A204.1 (cell line): Measurements from ENCODE around the gene IKZF1.

Source experiments
- FAIRE-seq: peaks from 2 replicates; lab custom pipeline; 2012; peaks lifted over from hg19 to GRCh38; lab: Jason Lieb, UNC

Gene IKZF1

DNA sequence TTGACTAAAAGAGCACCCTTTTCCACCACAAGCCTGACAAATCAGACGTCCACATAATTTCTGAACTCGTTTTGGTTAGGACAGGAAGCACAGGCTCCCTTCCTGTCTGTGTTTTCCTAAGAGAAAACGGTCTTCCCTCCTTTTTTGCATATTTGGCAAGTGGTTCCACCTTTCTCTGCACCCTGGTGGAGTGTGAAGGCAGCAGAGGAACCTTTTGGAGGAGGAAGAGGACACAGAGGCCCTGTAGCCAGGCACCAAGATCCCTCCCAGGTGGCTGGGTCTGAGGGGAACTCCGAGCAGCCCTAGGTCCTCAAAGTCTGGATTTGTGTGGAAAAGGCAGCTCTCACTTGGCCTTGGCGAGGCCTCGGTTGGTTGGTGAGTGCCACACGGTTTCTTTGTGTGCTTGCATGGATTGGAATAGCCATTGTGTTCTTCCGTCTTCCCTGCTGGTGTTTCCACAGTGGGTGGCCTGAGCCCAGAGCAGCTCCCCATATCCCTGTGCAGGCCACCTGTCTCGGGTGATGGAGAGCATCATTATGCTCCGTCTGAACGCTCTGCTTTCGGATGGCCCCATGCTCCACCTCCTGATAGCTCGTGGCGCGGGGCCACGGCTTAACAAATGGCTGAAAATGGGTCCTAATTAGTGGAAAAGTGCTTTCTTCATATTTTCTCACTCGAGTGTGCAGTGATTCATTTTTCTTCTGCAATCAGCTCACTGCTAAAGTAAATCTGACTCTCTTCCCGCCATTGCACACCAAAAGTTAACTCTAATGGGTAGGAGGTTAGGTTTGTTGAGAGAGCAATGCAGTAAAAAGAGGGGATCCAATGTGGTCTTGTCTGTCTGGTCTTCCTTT is 4.2 kb downstream of the IKZF1 start:
- no peak for FAIRE-seq

DNA sequence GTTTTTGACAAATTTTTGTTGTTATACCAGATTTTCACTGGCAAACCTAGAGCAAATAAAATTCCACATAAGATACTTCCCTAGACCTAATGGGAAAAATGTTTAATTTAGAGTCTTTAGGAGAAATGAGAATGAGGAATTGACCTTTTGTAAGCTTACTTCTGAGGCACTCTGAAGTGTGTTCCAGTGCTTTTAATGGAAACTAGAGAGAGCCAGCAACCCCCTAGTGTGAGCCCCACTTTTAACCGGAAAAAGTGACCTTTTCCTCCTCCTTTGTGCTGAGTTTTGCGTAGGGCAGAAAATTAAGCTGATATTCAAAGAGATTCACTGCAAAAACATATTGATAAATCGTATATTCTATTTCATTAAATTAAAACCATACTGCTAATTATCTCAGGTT is 5.2 kb downstream of the IKZF1 start:
- FAIRE-seq, result no peak

DNA sequence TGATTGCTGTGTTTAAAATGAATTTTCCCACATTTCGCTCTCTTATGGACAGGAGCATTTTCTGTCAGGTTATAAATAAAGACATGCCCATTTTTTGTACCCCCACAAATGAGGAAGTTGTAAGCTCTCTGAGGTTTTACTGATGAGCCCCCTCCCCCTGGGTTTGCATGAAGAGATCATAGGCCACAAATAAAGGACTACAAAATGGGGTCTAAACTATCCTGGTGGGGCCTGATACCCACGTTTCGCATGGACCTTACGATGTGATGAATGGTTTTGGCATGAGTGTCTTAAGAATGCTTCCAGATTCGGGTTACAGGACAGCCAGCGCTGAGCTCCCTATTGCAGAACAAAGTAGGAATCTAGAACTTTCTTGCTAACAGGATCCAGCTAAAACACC is 5.8 kb downstream of the IKZF1 start:
- no peak for FAIRE-seq

DNA sequence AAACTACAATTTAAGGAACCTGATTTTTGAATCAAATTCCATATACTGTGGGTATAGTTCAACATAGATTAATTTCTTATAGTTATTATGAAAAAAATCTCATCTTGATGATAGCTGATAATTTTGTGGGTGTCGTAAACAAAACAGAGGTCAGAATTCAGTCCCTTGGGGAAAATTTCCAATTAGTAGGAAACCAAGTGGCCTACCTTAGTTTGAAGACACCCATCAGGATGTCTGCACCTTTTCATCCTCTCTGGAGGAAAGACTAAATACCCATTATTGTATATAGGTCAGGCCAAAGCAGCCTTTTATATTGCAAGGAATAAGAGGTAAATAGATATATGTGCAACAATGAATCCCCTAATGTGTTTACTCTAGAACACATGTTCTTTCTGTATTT is 6.4 kb downstream of the IKZF1 start:
- no peak for FAIRE-seq

DNA sequence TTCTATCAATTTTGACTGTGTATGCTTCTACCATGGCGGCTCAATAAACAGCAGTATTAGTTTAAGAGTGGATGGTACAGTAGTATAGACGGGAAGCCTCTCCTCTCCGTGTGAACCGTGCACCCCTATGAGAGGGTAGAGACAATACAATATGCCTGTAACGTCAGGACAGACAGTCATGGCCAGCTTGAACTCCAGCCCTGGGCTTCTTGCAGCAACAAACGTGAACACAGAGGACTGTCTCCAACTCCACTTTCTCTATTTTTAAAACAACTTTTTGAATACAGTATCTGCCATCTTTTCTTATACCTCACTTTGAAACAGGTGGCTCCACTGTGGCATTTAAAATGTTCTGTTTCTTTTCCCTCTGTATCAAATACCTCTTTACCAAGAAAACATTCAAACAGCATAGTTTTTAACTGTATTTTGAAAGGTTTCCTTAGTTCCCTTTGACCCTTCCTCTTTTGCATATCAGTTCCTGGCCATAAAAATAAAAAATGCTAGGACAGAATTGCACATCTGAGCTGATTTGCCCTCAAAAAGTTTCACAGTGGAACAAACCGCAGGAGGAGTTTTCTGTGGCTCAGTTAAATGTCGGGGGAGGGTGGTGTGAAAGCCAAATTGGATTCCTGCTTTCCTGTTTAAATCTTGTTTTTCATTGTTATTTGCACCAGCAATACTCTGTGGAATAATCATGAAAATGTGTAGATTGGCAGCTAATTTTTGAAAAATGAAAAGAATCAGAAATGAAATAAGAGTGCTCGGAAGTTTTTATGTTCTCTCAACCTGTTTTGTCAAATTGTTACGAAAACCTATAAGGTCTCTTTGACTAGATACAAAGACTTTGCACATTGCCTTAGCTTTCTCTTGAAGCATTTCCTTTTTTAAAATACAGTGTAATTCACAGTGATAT is 8.0 kb downstream of the IKZF1 start:
- no peak for FAIRE-seq

DNA sequence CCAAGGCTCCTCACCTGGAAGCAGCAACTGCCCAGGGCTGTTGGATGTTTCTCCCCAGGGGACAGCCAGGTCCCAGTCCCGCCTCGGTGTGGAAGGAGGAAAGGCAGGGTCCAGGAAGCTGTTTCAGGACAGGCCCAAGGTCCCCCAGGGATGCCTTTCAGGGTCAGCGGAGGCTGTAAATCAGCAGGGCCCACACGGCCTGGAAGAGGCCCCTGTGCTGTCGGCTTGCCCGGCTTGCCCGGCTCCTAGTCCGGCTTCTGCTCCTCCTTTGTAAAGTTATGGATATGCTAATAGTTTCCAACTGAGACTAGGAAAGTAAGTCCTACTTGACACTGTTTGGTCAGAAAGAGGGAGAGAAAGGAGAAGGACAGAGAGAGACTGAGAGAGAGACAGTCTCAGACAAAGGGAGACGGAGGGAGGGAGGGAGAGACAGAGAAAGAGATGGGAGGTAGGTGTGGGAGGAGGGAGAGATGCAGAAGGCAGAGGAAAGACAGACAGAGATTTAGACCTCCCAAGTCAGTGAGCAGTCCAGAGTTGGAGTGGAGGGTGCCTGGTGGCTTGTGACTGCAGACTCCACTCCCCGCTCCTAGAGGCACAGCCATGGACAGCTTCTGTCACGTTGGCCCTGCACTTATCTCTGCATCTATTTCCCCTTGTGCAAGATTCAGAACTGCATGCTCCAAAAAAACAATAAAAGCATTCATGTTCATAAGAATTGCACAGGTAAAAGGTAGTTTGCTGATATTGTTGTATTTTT is 10.5 kb downstream of the IKZF1 start:
- FAIRE-seq, result no peak

DNA sequence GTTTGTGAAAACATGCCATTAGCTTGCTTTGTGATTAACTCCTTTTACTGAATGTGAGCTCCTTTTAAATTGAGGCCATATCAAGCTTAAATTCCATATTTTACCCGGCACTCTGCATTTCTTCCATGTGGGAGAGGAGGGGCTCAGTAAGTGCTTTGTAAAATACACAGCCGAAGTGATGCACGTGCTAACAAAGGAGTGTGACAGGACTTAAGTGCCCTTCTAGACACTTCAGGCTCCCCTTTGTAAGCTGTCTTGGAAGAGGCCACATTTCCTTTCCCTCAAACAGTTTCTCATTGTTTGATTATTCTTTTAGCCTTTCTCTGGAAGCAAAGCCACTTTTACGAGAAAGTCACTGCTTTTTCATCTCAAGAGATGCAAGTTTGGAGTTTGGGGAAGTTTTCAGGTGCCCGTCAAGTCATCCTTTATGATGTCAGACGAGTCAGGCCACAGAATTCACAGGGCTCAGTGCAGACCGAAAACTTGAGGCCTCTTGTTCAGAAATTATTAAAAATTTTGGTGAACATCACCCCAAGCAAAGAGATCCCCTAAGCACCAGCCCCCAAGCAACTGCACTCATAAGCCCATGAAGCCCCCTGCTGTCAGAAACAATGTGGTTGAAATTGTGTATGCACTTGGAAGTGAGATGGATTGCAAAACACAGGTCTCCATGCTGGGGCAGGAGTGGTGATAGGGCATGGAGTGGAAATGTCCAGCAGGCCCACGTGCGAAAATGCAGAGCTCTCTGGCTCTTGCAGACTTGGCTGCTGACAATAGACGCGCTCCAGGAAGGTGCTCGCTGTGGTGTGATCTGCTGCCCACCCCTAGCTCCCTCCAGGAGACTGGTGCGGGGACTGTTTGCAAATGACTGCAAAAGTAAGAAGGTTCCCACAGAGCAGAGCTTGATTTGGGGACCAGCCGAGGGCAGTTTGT is 11.5 kb downstream of the IKZF1 start:
- FAIRE-seq, result no peak

DNA sequence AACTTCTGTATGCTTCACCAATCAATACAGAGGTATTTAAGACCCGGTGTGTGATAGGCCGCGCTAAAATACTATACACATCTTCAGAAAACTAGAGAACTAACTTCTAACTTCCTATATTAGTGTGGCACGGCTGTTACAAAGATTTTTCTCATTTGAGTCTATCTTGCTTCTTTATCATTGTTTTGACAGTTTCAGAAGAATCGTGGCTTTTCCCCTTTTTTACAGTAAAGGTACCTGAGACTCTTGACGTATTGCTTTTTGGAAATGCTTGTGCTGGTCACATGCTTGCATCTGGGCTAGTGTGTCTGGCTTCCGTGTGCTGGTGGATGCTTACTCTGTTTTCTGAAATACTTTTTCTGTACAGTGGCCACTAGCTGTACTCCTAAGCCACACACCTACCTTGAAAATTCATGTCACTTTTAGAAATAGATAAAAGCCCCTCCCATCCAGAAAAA is 12.7 kb downstream of the IKZF1 start:
- FAIRE-seq, result no peak

DNA sequence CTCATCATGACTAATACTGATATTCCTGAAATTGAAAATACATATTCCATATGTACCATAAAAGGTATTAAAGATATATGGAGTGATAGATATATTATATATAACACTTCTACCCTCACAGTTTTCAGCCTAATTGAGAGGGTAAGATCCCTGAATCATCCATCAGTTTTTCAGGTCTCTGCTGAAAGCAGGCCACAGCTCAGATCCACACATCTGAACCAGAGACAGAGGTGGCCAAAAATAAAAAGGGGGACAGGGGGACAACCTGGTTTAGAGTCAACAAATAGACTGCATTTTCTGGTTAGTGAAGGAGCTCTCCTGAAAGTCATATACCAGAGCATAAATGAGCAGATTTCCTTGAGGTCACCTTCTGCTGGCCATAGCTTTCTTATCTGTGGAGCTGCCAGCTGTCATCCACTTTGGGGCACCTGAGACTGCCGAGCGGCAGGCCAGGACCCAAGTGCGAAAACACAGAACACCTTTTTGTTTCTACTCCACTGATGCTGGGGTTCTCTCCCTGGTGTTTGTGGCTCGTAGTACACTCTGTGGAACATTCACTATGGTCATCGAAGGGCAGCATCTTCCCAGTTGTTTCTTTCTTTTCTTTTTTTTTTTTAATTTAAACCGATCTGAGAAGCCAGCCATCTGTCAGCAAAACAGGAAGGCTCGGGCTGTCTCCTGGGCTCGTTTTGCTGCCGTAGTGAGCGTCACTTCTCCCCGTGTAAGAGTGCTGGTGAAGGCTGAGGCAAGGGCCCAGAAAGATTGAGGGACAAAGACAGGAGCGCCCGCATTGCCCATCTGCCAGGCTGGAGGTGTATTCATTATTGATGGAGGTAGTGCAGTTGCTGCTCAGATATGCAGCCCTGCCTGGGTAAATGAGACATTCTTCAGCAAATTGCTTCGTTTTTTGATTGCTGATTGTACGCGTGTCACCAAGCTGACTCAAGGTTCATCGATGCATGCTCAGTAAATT is 13.5 kb downstream of the IKZF1 start:
- FAIRE-seq, result no peak

DNA sequence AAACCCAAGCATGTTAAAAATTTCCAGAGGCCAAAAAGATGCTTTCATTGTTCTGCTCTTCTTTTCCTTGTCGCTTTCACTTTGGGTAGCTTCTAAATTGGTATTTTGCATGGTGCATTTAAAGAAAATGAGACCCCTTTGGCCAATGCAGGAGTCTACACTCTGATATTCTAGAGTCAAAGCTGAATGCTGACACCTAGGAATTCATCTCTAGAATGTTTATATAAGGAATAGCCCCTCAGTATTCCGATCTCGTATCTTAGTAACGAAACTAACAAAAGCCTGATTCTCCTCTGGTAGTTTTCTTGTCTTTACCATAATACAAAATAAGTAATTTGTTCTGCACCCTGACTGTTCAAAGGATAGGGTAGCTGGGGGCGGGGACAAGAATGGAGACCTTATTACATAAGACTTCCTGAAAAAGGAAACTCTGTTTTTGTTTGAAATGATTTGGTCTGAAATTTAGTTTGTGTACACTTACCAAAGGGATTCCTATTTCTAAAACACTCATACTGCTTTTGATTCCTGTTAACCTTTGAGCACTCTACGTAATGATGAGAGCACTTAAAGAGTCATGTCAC is 17.1 kb downstream of the IKZF1 start:
- FAIRE-seq, result no peak

DNA sequence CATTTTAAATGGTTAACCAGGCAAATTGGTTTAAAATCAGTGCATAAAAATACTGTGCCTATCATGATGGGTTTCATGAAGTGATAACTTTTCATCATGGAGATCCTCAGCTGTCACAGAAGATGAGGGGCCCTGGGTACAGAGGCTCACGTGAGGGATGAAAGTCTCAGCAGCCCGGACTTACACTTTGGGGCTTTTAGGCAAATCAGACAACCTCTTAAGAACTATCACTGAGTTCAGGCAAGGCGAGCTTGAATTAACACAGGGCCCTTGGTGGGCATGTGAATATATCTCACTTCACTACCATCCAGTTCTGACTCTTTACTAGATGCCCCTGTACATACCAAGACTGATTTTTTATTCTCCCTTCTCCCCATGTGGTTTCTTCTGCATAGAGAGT is 19.6 kb downstream of the IKZF1 start:
- no peak for FAIRE-seq

DNA sequence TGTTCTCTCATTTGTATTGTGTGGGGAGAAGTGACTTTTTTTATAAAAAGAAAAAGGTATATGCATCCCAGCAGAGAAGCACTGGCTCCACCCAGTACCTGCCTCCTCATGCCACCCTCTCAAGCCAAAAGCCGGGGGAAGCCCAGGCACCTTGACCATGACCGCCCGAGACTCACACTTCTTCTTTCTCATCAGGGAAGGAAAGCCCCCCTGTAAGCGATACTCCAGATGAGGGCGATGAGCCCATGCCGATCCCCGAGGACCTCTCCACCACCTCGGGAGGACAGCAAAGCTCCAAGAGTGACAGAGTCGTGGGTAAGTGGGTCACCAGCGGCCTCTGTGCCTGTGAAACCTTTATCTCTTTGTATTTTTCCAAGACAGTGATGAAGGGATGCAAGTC is 22.9 kb downstream of the IKZF1 start:
- FAIRE-seq, result no peak

DNA sequence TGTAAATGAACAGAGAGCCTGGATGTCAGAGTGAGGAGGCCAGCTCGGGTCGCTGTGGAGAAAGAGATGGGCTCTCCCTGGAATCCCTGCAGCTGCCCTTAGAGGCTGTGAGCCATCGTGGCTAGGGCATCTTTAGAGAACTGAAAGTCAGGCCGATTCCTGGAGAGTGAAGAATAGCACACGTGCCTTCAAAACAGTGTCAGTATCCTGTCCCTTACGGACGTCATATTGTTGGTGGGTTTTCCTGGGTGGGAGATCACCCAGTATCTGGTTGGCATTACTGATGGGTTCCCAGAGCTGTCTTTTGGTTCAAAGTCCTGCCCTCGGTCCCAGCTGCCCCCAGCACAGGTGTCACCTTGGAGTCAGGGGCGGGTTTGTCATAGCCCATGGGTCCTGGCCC is 25.3 kb downstream of the IKZF1 start:
- FAIRE-seq, result no peak

DNA sequence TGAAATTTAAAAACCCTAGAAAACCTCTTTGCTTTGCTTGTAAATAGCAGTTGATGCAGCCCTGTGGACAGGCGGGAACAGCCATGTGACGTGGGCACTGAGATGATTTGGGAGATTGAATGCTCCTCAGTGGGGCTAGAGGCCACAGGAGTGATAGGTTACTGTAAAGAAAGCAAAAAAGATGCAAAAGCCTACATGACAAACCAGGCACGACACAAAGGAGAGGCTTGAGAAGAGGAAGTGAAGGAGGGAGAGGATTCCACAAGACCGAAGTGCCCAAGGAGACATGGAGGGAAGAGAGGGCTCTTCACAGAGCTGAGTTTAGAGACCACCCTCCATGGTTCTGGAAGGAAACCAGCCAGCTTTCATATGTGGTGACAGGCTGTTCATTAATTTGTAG is 25.7 kb downstream of the IKZF1 start:
- no peak for FAIRE-seq

DNA sequence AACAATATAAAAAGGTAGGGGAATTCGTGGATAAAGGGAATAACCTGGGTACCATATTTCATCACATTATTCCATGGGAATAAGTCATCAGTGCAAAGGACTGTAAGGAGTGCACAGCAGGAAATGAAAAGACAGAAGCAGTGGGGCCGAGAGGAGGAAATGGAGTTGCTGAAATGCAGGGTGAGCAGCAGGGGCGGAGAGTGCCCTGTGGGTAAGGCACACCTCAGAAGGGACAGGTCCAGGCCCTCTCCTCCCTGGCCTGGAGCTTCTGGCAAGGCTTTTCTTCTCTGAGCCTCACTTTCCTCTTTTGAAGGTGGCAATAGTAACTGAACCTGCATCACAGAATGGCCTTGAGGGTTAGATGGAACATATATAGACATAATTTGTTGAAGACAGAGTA is 26.2 kb downstream of the IKZF1 start:
- FAIRE-seq, result no peak

DNA sequence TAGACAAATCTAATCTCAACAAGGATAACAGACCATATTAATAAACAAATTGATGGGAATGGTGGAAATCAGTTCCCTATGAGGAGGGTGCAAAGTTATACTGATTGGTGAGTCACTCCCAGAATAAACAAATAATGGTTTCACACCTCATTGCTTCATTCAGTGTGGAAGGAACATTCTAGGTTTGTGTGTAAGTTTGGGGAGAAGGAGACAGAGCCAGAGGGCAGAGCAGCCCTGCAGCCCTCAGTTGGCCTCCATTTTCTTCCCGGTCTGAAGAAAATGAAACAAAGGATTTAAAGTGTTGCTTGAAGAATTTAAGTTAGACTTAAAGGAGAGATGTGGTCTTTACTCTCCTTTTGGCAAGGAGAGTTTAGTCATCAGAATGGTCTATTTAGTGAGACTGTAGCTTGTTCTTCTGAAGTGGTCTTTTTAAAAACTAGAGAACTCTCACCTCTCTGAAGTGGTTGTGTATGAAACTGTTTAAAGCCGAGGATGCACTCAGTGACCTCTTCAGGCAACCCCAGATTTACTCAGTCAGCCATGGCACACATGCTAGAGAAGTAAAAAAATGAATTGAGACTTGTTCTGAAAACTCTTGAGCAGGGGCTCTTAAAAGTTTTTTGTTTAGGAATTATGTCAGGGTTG is 27.2 kb downstream of the IKZF1 start:
- no peak for FAIRE-seq

DNA sequence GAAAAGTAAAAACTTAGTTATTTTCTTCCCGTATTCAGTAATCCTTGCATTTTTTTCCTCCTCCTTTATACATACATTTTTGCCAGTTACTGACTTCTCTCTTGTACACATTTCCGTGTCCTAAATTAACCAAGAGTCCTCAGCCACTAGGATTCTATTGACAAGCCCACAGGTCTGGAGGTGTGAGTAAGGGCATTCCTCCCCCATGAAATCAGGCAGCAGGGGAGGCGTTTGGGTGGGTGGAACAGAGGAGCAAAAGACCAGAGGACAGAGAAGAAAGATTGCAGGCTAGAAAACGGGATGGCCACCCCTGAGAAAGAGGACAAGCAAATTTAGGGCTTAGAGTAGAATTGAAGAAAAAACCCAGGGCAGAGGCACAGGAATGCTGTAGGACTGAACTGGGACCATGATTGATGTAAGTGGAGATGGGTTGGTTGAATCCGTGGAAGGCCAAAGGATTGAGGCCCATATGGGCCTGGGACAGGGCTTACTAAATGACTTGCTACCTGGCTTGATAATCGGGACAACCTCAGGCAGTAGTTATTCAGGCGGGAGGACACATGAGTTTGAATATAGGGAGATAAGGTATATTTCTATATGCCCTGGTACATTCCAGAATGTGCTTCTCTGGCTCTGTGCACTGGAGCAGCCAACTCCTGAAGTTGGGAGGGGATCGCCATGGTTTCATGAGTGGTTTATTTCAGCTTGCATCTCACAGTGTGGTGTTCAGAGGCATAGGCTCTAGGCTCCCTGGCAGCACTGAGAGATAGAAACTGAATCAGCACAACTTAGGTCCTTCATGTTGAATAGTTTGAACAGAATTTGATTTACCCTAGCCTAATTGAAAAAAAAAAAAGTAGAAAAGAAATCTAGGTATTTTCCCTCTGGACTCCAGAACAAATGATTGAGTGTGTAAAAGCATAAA is 28.0 kb downstream of the IKZF1 start:
- FAIRE-seq, result no peak

DNA sequence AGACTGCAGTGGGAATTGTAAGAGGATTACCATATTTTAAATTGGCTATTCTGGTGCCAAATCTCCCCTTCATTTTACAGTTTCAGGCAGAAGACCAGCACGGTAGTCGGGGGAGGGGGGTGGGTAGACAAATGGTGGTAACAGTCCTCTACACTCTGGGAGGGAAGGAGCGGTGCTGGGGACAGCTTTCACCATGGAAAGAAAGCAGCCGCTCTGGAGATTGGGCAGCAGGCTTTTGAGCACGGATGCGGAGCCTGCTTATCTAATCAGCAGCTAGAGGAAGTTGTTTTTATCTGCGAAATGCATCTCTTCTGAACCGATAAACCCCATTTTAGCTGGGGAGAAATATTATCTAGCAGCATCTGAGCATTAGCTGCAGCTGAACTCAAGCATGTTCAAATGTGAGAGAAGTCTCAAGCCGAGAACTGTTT is 28.7 kb downstream of the IKZF1 start:
- no peak for FAIRE-seq
